Gastroesophageal sphincter (tissue), 4 donors: ENCODE data around the gene CACNA1E. TPM values are rescaled to one million over a fixed set of nuclear protein-coding genes. Genes with fewer than 3 reads are reported as not detected.

ENCODE experiments used
- ATAC-seq: fragments of 150-250 bp; one replicate; pipeline ENCODE4 v1.9.1; 2016; ENCODE audit warnings: mild to moderate bottlenecking, moderate library complexity
- H3K27ac ChIP-seq, 4 donors: fragments of 200-600 bp; sonication (generic) in 3 of 4; 1 replicate in 3 of 4; 2 replicates in 1 of 4; pipeline ENCODE4 v1.5.1; 2016 to 2019
- H3K27me3 ChIP-seq: fragments of 200-600 bp; sonication (generic); one replicate; pipeline ENCODE4 v1.5.1; 2019
- H3K36me3 ChIP-seq, 2 donors: fragments of 200-600 bp; sonication (generic); one replicate each; pipeline ENCODE4 v1.5.1; 2019; ENCODE audit warnings: control low read depth in 1 of 2
- H3K4me1 ChIP-seq, 3 donors: fragments of 200-600 bp; sonication (generic); 1 replicate in 2 of 3; 2 replicates in 1 of 3; pipeline ENCODE4 v1.5.1; 2016 to 2019; ENCODE audit warnings: control low read depth in 2 of 3
- H3K4me3 ChIP-seq, 2 donors: fragments of 200-600 bp; sonication (generic); one replicate each; pipeline ENCODE4 v1.5.1; 2019; ENCODE audit warnings: mild to moderate bottlenecking in 1 of 2, moderate library complexity in 1 of 2
- H3K9me3 ChIP-seq, 3 donors: fragments of 200-600 bp; sonication (generic); one replicate each; pipeline ENCODE4 v1.5.1; 2017 to 2019; ENCODE audit warnings: control low read depth in 2 of 3
- CTCF ChIP-seq, 4 experiments: fragments of 200-600 bp in 2 of 4; fragments of 450-650 bp in 2 of 4; sonication (generic) in 1 of 4; IDR thresholded peaks; one replicate each; pipeline ENCODE4 v1.5.1; 2017 to 2019; ENCODE audit warnings: antibody characterized with exemption in 4 of 4, mild to moderate bottlenecking in 2 of 4, moderate library complexity in 2 of 4
- EP300 ChIP-seq: sonication (generic); formaldehyde crosslinking; IDR thresholded peaks from one replicate; pipeline ENCODE4 v1.6.1; 2017; ENCODE audit warnings: antibody characterized with exemption, mild to moderate bottlenecking
- POLR2A ChIP-seq, 2 donors: fragments of 450-650 bp; IDR thresholded peaks; one replicate each; pipeline ENCODE4 v1.6.1; 2017; ENCODE audit warnings: antibody characterized with exemption in 2 of 2, mild to moderate bottlenecking in 2 of 2, moderate library complexity in 1 of 2
- POLR2AphosphoS5 ChIP-seq: sonication (generic); formaldehyde crosslinking; IDR thresholded peaks from one replicate; pipeline ENCODE4 v1.6.1; 2017; ENCODE audit warnings: antibody characterized with exemption
- WGBS, 2 donors: methylation state at CpG; one replicate each; pipeline ENCODE4 v1.1.5; 2018; ENCODE audit warnings: low coverage in 1 of 2; 5-methylcytosine and 5-hydroxymethylcytosine counted together
- total RNA-seq, 4 donors: library from RNA; depleted of rRNA; stranded (reverse); fragments of >200 nt; gene quantifications; one replicate each; pipeline ENCODE4 v1.1.0, GENCODE V29; 2016

CACNA1E gene
- total RNA-seq, 4 donors from 2014 or later, result 0.13 to 0.23 (median 0.16) TPM

- Histone ChIP-seq H3K36me3 (no peaks in the 10 kb centered on the region), H3K4me3 (no peak overlapping the region), H3K4me1 (no peaks in the 10 kb centered on the region), H3K9me3 (no peaks in the 10 kb centered on the region), H3K27ac (no peak overlapping the region), H3K27me3 (no peaks in the 10 kb centered on the region)
- TF ChIP-seq POLR2AphosphoS5 (no peak), POLR2A (IDR thresholded peaks at IDR 0.05) (no peak), CTCF (IDR thresholded peaks at IDR 0.05) (no peak), EP300 (no peak)
- no peak for ATAC-seq
- WGBS, 2 donors, result 67 to 100% methylated on average over 1 of the region's 9 CpGs
Measured at GRCh38 chr1:181712711-181713110, 229.4 kb downstream of the CACNA1E start.

GRCh38 chr1:181714428-181714827 lies 231.1 kb downstream of the CACNA1E start:
- Histone ChIP-seq H3K27ac (no peak overlapping the region), H3K27me3 (no peaks in the 10 kb centered on the region), H3K4me1 (no peaks in the 10 kb centered on the region), H3K4me3 (no peak overlapping the region), H3K9me3 (no peaks in the 10 kb centered on the region), H3K36me3 (no peaks in the 10 kb centered on the region)
- TF ChIP-seq POLR2A (IDR thresholded peaks at IDR 0.05) (no peak), CTCF (IDR thresholded peaks at IDR 0.05) (no peak), POLR2AphosphoS5 (no peak), EP300 (no peak)
- WGBS, 2 donors, result 78 to 90% methylated on average over 2 of the region's 2 CpGs
- no peak for ATAC-seq

- H3K36me3 ChIP-seq, result no peaks in the 10 kb centered on the region
- no peak for ATAC-seq
- H3K4me1 ChIP-seq, result no peaks in the 10 kb centered on the region
- TF ChIP-seq POLR2A (IDR thresholded peaks at IDR 0.05), result no peak
- no peak for TF ChIP-seq POLR2AphosphoS5
- TF ChIP-seq EP300, result no peak
- no peak for TF ChIP-seq CTCF (IDR thresholded peaks at IDR 0.05)
- H3K27me3 ChIP-seq, result no peaks in the 10 kb centered on the region
- H3K27ac ChIP-seq, result no peak overlapping the region
- H3K4me3 ChIP-seq, result no peak overlapping the region
- 53 to 60% methylated on average over 4 to 6 of the region's 6 CpGs for WGBS, 2 donors
- H3K9me3 ChIP-seq, result no peaks in the 10 kb centered on the region
Measured at GRCh38 chr1:181718034-181718433, 234.7 kb downstream of the CACNA1E start.

- no peaks in the 10 kb centered on the region for H3K36me3 ChIP-seq
- H3K9me3 ChIP-seq, result no peaks in the 10 kb centered on the region
- 31 to 44% methylated on average over 4 of the region's 4 CpGs for WGBS, 2 donors
- no peaks in the 10 kb centered on the region for H3K27me3 ChIP-seq
- H3K4me3 ChIP-seq, result no peak overlapping the region
- no peak for TF ChIP-seq EP300
- no peak for TF ChIP-seq POLR2AphosphoS5
- TF ChIP-seq POLR2A (IDR thresholded peaks at IDR 0.05), result no peak
- TF ChIP-seq CTCF (IDR thresholded peaks at IDR 0.05), result no peak
- ATAC-seq, result no peak
- H3K4me1 ChIP-seq, result no peaks in the 10 kb centered on the region
- no peak overlapping the region for H3K27ac ChIP-seq
Measured at GRCh38 chr1:181726320-181727012, 243.1 kb downstream of the CACNA1E start.

- no peak overlapping the region for H3K4me3 ChIP-seq
- H3K27ac ChIP-seq, result no peak overlapping the region
- WGBS, 2 donors, result 87 to 100% methylated on average over 1 to 2 of the region's 7 CpGs
- ATAC-seq, result no peak
- H3K4me1 ChIP-seq, result no peaks in the 10 kb centered on the region
- TF ChIP-seq EP300 (no peak), POLR2A (IDR thresholded peaks at IDR 0.05) (no peak), CTCF (IDR thresholded peaks at IDR 0.05) (no peak), POLR2AphosphoS5 (no peak)
- H3K9me3 ChIP-seq, result no peaks in the 10 kb centered on the region
- H3K36me3 ChIP-seq, result no peaks in the 10 kb centered on the region
- H3K27me3 ChIP-seq, result no peaks in the 10 kb centered on the region
Measured at GRCh38 chr1:181730606-181731005, 247.3 kb downstream of the CACNA1E start.
